ENCODE data around the gene SKIDA1.

- no peak for TF ChIP-seq ZNF600 (tag by site-specific recombination; IDR thresholded peaks at IDR 0.05)
- TF ChIP-seq PATZ1 (tag by site-specific recombination; IDR thresholded peaks at IDR 0.05): no peak
- TF ChIP-seq ZNF830 (tag by site-specific recombination; IDR thresholded peaks at IDR 0.05; ENCODE audit: low read depth): no peak
- no peak for TF ChIP-seq RBAK (tag by site-specific recombination; IDR thresholded peaks at IDR 0.05)
- TF ChIP-seq ZNF133 (tag by site-specific recombination; IDR thresholded peaks at IDR 0.05): no peak
- no peak for TF ChIP-seq CTCF (tag by site-specific recombination; IDR thresholded peaks at IDR 0.05)
- TF ChIP-seq ZNF26 (tag by site-specific recombination; IDR thresholded peaks at IDR 0.05): no peak
- TF ChIP-seq ZNF114 (tag by site-specific recombination; IDR thresholded peaks at IDR 0.05): no peak
- TF ChIP-seq ZSCAN4 (tag by site-specific recombination; IDR thresholded peaks at IDR 0.05): no peak
- no peak for TF ChIP-seq ZNF324 (tag by site-specific recombination; IDR thresholded peaks at IDR 0.05)
- TF ChIP-seq SP2 (tag by site-specific recombination; IDR thresholded peaks at IDR 0.05): no peak
- peak; percentile 70; the same call in 1 of the 2 replicates for TF ChIP-seq ZBTB17 (tag by site-specific recombination; IDR thresholded peaks at IDR 0.05)
- no peak for TF ChIP-seq ZNF530 (tag by site-specific recombination; IDR thresholded peaks at IDR 0.05; ENCODE audit: low read depth)
- TF ChIP-seq PRDM4 (tag by site-specific recombination; IDR thresholded peaks at IDR 0.05): no peak
Measured at GRCh38 chr10:21527598-21528235, 2.2 kb upstream of the SKIDA1 start.
